Measurements from ENCODE around the gene PAPPA.

PAPPA gene

DNA sequence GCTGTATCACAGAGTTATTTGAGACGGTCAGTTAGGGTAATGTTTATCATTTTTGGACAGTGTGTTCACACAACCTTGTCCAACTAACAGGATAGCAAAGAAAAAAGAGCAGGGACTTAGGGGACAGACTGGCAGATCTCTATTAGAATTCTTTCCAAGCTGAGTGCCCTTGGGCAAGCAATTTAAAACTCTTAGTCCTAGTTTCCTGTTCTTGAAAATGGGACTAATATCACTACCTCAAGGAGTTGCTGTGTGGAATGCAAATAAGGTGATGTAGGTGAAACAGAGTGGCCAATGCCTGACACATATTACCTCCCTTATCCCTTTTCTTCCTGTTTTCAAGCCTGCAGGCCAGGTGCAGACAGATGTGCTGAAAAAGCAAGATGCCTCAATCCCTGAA lies 186.7 kb downstream of the PAPPA start:
- in situ Hi-C loops (cut with MboI; ENCODE audit: low sequenced_read_pairs) = no loop called here

DNA sequence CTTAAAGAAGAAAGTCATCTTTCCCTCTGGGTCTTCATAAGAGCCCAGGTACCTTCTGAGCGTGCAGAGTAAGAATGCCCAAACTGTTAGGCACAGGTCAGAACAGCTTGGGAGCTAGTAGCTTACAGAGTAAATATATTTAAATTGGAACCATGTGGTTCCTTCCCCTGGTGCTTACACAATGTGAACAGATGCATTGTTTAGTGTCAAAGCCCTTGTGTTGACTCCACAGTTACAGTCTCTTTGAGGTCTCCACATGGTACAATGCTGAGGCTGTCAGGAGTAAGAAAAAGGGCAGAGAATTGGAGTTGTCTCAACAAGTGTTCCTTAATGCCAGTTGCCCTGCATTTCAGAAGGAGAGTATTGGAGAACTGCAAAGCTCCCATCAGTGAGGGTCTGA lies 188.5 kb downstream of the PAPPA start:
- in situ Hi-C loops (cut with MboI; ENCODE audit: low sequenced_read_pairs) = no loop called here

DNA sequence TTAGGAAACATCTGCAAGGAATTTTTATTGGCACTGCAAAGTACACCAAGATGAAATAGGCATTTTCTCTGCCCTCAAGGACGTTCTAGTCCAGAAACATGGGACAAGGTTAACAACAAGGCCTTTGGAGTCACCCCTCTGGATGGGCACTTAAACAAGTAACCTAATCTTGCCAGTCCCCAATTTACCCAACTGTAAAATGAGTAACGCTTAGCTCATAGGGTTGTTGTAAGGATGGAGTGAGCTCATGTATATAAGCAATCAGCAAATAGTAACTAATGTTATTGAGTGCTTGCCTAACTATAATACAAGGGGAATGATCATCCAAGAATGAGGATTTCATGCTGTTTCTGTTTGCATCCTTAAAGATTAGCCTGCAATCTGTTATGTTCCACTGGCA lies 189.3 kb downstream of the PAPPA start:
- in situ Hi-C loops (cut with MboI; ENCODE audit: low sequenced_read_pairs) = no loop called here

DNA sequence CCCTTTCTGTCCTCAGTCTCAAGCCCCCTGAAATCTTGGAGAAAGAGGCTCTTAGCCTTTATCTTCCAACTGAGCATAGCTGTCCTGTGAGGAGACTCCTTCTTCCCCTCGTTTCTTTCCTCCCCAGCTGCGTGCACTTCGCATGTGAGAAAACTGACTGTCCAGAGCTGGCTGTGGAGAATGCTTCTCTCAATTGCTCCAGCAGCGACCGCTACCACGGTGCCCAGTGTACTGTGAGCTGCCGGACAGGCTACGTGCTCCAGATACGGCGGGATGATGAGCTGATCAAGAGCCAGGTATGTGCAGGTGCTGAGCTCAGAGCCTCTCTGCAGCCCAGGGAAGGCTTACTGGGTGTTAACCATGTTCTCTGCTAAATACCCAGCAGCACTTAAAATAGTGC lies 190.8 kb downstream of the PAPPA start:
- in situ Hi-C loops (cut with MboI; ENCODE audit: low sequenced_read_pairs) = no loop called here

DNA sequence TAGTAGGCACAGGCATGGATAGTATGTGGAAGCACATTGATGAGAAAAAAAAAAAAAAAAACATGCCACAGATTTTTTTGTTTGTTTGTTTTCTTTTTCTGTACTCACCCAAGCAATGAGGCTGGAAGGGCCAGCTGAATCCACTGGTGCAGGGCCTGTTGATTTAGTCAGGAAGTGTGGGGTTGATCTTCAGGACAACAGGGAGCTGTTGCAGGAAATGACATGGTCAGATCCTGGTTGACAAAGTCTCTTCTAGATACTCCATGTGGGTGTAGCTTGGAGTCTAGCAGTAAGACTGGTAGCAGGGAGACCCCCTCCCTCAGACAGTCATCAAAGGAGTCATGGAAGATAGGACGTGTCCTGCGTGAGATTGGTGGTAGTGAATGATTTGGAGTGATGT lies 191.8 kb downstream of the PAPPA start:
- in situ Hi-C loops (cut with MboI; ENCODE audit: low sequenced_read_pairs) = no loop called here

DNA sequence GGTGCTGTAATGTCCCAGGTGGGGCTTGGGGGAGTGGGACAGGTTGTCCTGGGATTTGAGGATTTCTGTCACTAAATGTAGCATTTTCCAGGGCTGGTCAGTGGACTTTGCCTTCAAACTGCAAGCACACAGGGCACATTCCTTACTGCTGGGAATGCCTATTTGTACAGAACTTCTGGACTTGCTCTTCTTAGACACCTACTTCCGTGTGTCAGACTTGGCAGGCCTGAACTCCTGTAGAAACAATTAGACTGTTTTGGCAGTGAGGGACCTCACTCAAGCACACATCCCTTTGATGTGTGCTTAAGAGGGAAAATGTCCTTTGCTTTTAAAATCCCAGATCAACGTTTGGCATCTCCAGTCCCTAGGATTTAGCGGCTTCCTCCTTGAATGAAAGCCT lies 192.2 kb downstream of the PAPPA start:
- in situ Hi-C loops (cut with MboI; ENCODE audit: low sequenced_read_pairs) = no loop called here

DNA sequence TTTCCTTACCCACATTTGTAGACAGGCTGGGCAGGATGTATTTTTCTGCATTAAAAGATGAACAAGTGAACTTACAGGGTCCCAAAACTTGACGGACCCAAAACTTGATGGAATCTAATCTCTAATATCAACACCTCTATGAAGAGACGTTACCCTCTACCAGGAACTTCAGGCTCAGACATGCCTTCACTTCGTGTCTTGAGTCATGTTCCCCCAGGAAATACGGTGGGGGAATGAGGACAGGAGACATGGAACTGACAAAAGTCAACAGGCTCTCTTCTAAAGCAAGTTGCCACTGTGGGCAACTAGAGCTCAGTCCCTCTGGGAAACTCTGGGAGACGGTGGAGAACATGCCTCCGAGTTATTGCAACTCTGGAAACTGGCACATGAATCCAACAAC lies 196.1 kb downstream of the PAPPA start:
- in situ Hi-C loops (cut with MboI; ENCODE audit: low sequenced_read_pairs) = no loop called here

DNA sequence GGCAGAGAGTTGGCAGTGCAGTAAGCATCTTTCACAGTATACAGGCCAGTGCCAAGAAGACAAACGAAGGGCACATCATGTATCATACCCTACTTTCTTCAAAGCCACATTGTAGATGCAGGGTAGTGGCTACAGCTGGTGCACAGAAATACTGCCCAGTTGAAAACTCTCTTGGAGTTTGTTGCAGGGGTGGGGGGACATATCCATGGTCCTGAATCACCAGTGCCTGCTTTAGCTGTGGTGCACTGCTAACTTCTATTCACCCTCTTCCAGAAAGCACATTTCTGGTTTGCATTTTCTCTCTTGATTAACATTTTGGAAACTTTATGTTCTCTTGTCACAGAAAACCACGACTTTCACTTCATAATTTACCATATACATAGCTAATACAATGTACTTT lies 196.6 kb downstream of the PAPPA start:
- in situ Hi-C loops (cut with MboI; ENCODE audit: low sequenced_read_pairs) = no loop called here

DNA sequence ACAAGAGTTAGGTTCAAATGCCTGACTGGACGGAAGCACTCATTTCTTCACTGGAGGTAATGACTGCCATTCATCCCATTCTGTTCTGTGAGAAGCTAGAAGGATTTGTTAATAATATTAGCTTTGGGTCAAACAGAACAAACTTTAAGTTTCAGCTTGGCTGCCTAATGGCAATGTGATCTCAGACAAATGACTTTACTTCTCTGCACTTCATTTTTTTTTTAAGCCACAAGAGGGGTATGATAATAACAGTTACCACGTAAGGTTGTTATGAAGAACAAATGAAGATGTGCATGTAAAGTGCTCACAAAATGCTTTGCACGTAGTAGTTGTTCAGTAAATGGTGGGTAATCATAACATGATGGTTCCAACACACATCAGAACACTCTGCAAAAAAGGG lies 199.4 kb downstream of the PAPPA start:
- in situ Hi-C loops (cut with MboI; ENCODE audit: low sequenced_read_pairs) = no loop called here

DNA sequence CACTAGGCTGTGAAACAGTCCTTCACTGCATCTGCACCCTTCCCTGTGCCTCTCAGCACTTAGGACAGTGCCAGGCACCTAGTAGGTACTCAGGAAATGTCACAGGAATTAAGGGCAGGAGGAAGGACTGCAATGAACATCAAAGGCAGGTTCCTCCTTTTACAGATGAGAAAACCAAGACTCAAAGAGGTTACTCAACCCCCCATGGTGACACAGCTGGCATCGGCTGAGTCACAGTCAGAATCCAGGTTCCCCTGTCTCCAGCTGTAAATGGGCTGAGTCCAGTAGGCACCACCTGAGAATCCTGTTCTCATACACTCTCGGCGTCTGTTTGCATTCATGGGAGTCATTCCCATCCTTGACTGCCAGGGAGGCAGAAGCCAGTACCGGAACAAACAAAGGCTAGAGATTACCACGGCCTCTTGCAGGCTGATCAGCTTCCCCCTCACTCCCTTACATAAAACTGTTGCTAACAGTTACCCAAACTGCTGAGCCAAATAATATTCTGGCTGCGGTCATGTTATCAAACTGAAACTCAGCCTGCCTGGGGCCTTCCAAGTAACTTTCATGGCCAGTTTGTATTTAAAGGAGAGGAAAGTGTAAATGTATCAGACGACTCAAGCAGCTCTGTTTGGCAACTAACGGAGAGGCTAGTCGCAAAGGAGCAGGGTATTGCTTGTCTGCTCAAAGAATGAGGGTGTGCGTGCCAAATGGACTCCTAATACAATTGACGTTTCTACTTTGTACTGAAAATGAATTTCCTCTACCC lies 201.7 kb downstream of the PAPPA start:
- in situ Hi-C loops (cut with MboI; ENCODE audit: low sequenced_read_pairs) = no loop called here

DNA sequence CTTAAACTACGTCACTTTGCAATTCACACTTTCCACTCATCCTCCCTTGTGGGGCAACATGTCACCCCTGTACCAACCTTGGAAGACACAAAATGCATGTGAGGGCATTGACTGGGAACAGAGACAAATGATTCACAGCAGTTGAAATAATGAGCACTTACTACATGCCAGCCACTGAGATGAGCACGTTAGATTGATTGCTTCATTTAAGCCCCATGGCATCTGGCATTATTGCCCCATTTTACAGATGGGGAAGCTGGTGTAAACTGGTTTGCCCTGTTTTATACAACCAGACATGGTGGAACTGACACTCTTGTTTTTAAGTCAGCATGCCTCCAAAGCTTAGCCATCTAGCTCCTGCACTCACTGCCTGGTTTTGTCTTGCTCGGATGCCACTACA lies 204.7 kb downstream of the PAPPA start:
- in situ Hi-C loops (cut with MboI; ENCODE audit: low sequenced_read_pairs) = no loop called here

DNA sequence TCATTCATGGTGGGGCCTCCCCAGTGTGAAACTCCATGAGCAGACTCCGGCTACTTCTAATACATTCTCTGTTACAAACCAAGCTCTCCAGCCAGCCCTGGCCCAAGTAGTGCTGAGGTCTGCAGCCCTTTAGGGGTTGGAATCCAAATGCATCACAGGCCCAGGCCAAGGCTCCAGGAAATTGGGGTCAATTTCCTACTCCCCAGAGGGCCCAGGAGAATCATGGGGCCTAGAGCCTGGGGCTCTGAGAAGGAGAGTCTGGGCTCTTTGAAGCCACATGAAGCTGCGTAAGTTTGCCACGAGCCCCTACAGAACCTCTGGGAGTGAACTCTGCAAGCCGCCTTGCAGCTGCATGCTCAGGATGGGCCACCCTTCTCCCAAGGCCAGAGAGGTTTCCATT lies 206.4 kb downstream of the PAPPA start:
- in situ Hi-C loops (cut with MboI; ENCODE audit: low sequenced_read_pairs) = no loop called here

DNA sequence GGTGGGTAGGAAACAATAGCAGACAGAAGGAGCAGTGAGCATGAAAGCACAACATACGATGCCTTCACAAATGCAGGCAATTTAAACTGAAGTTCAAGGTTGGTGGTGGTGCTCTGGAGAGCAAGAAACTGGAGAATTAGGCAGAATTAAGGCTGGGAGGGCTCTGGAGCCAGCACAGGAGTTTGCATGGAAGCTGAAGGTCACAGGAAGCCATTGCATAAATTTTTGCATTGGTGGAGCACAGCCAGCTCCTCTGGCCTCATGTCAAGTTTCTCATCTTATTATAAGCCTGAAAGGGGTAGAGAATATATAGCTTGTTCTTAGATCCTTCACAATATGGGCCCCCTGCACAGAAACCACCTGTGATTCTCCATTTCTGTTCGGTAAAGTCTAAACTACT lies 207.4 kb downstream of the PAPPA start:
- in situ Hi-C loops (cut with MboI; ENCODE audit: low sequenced_read_pairs) = no loop called here

DNA sequence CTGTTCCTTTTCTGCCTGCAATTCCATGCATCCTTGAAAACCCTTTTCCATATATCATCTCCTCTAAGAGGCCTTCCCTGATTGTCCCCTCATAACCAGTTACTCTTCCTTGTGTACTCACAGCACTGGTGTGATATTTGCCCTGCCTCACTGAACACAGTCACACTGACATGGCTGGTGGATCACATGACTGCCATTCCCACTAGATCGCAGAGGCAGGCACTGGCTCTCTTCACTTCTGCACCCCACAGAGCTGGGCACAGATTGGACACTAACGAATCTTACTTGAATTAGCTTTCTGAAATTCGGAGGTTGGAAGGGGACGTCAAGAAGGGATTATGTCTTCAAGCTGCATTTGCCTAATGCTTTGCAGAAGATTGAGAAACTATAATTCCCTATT lies 208.0 kb downstream of the PAPPA start:
- in situ Hi-C loops (cut with MboI; ENCODE audit: low sequenced_read_pairs) = no loop called here

DNA sequence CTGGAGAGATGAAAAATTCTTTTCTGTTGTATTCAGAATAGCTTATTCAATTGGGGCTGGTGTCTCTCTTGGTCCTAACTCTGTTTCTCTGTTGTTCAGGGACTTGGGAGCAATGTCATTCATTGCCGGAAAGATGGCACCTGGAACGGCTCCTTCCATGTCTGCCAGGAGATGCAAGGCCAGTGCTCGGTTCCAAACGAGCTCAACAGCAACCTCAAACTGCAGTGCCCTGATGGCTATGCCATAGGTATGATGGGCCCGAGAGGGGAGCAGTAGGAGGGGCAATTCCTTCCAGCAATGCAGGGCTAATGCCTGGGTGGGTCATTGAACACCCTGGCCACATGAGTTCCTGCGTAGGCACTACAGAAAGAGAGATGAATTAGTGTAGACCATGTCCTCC lies 208.9 kb downstream of the PAPPA start:
- in situ Hi-C loops (cut with MboI; ENCODE audit: low sequenced_read_pairs) = no loop called here

DNA sequence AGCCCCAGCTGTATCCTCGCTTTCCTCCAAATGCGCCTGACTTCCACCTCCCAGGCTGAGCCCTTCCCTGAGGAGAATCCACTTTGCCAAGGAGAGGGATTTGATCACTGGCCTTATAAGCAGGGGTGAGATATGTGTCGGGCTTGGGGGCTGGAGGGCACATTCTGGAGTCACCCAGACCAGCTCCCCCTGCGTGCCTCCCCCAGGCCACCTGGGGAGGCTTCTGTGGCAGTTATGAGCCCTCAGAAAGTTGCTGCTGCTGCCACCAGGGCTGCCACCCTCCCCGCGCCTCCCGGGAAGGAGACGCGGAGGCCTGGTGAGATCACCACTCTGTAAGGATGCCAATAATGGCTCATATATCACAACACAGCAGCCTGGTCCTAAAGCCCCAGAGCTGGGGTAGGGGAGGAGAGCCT lies 211.5 kb downstream of the PAPPA start:
- in situ Hi-C loops (cut with MboI; ENCODE audit: low sequenced_read_pairs) = no loop called here

DNA sequence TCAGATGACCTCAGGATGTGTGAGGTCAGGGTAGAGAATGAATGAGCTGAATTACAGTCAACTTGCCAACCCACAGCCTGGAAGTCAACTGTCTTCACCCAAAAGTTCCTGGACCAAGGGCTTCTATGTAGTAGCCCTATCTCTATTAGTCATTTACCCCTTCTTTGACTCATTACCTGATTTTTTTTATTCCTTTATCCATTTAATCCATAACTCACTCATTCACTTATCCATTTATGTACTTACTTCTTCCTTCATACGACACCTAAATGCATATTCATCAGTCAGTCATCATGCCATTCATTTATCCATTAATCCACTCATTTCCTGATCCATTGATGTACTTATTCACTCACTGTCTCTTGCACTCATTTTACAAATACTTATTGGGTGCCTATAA lies 212.7 kb downstream of the PAPPA start:
- in situ Hi-C loops (cut with MboI; ENCODE audit: low sequenced_read_pairs) = no loop called here

DNA sequence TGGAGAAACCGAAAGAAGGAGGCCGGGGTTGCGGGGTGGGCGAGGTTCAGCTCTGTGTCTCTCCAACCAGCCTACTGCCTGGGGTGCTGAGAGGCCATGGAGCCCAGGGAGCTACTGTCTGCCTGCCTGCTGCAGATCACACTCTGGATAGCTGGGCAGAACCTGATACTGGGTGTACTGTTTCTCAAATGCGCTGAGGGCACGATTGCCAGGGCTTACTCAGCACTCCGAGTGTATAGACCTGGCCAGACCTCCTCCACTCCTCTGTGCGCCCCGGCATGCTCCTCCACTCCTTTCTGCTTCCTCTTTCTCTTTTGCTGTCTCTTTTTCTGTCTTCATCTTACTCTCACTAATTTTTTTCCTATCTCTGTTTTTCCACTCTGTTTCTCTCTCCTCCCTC lies 215.1 kb downstream of the PAPPA start:
- in situ Hi-C loops (cut with MboI; ENCODE audit: low sequenced_read_pairs) = no loop called here

DNA sequence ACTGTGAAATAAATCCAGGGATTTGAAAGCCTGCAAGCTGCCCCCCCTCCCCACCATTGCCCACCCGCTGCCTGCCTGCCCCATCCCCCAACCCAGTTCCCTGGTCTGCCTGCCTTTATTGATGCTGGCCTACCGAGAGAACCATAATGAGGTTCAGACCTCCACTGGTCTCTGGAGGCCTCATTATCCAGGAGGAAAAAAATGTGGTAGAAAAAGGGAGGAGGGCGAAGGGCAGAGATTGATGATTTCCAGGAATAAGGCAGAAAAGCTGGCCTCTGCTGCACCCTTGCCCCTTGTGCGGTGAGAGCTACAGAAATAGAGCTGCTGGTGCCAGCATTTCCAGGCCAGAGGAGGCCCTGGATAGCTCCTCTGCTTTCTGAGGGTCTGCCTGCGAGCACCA lies 216.1 kb downstream of the PAPPA start:
- in situ Hi-C loops (cut with MboI; ENCODE audit: low sequenced_read_pairs) = no loop called here

DNA sequence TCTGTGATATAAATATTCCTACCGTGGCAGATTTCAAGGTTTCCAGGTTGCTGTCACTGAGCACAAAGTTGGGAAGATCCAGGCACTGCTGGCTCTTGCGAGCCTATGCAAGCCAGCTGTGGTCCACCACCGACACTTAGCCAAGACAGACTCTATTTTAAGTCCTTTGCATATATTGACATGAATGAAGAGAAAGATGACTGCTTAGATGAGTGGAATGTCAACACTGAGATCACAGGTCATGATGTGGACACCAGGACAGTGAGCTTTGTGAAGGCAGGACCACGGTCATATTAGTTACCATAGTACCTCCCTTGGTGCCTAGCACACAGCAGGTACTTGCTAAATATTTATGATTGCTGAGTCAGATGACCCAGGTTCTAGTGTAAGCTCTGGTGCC lies 217.0 kb downstream of the PAPPA start:
- in situ Hi-C loops (cut with MboI; ENCODE audit: low sequenced_read_pairs) = no loop called here

DNA sequence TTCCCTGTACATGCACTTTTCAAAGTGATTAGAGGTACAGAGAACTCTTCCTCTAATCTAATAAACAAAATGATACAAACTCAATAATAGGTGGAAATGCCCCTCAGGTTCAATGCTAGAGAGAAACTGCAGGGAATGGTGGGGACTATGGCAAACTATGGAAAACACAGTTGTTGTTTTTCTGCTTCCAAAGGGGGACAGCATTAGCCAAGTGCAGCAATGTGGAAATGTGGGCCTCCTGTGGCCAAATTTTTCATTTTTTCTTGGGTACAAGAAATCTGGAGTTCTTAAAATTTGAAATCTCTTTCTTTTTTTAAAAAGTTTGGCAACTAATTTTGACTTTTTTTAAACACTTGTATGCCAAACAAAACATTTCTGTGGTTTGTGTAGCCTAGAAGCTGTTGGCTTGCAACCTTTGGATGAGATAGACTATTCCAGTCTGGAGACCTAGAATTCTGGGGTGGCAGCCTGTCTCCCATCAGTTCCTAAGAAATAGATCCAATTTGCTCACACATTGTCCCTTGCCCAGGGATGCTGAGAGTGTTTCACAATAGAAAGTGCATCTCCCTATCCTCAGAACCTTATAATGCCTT lies 218.6 kb downstream of the PAPPA start:
- in situ Hi-C loops (cut with MboI; ENCODE audit: low sequenced_read_pairs) = no loop called here

DNA sequence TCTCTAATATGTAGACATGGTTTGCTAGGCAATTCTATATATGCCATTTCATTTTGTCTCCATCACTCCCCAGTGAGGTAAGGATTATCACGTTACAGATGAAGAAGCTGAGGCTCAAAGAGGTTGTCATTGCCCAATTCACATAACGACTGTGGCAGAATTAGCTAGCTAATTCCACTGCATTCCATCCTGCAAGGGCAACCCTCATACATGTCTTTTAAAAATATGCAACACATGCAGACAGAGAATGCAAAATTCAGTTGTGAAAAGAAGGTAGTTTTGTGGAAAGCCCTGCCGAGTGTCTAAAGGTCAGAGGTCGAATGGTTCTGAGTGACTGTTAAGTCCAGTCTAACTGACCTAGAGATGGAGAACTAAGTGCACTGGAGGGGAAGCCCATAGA lies 219.2 kb downstream of the PAPPA start:
- in situ Hi-C loops (cut with MboI; ENCODE audit: low sequenced_read_pairs) = no loop called here

DNA sequence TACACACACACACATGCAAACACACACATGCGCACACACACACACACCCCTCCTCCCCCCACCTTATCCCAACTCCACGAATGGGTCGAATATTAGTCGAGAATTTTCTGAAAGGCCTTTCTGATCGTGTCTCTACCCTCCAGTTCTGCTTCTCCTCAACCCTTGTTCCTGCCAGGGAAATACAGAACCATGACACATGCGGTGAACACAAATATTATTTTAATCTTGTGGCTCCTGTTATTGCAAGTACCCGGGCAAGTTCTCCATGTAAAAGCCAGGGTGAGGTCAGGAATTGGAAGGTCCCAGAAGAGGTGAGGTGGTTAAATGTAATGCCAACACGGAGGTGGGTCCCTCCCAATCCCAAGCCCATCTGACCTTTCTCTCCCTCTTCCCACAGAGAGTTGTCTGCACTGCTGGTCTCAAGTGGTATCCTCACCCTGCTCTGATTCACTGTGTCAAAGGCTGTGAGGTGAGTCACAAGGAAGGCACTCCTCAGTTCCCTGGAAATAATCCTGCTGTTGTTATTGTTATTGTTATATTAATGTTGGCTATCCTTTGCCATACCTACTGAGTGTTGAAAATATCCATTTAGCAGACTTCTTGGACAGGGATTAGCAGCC lies 223.7 kb downstream of the PAPPA start:
- in situ Hi-C loops (cut with MboI; ENCODE audit: low sequenced_read_pairs) = no loop called here

All from hTERT RPE-1 (cell line).